GM23338 (cell line): ENCODE measurements around the gene RPL10L. TPM values are rescaled to one million over a fixed set of nuclear protein-coding genes. Genes with fewer than 3 reads are reported as not detected.

ENCODE experiments used
- ATAC-seq: fragments of 200-7000 bp; cut with Tn5 transposase; 3 replicates; pipeline ENCODE4 v1.9.1; 2020
- DNase-seq: peaks from one replicate; pipeline ENCODE4 v3.0.0-alpha.2; 2015; ENCODE audit warnings: low spot score
- H2AFZ ChIP-seq: fragments of 200-600 bp; sonication (generic); 2 replicates; pipeline ENCODE4 v1.8.0; 2016; ENCODE audit warnings: antibody characterized with exemption, mild to moderate bottlenecking, moderate library complexity
- H3F3A ChIP-seq: fragments of 200-600 bp; sonication (generic); replicated peaks from 2 replicates; pipeline ENCODE4 v1.8.0; 2017; ENCODE audit warnings: antibody characterized with exemption, mixed run types, low read depth
- H3K27ac ChIP-seq: fragments of 200-600 bp; sonication (generic); 2 replicates; pipeline ENCODE4 v1.6.1; 2016; ENCODE audit warnings: low read depth
- H3K27me3 ChIP-seq: fragments of 200-600 bp; sonication (generic); 2 replicates; pipeline ENCODE4 v1.8.0; 2016; ENCODE audit warnings: mild to moderate bottlenecking, mixed run types, moderate library complexity; ENCODE audit not compliant: insufficient read depth
- H3K36me3 ChIP-seq: fragments of 200-600 bp; sonication (generic); 2 replicates; pipeline ENCODE4 v1.8.0; 2016; ENCODE audit warnings: mild to moderate bottlenecking; ENCODE audit not compliant: insufficient read depth
- H3K4me1 ChIP-seq: fragments of 200-600 bp; sonication (generic); 2 replicates; pipeline ENCODE4 v1.8.0; 2016; ENCODE audit warnings: mild to moderate bottlenecking, moderate library complexity; ENCODE audit not compliant: insufficient read depth
- H3K4me2 ChIP-seq: fragments of 200-600 bp; sonication (generic); 2 replicates; pipeline ENCODE4 v1.7.1; 2017; ENCODE audit warnings: mixed run types
- H3K4me3 ChIP-seq: fragments of 200-600 bp; sonication (generic); 2 replicates; pipeline ENCODE4 v1.6.1; 2016; ENCODE audit warnings: mixed run types
- H3K79me2 ChIP-seq: fragments of 200-600 bp; sonication (generic); replicated peaks from 2 replicates; pipeline ENCODE4 v1.8.0; 2017; ENCODE audit warnings: mild to moderate bottlenecking; ENCODE audit not compliant: insufficient read depth
- H3K9me2 ChIP-seq: fragments of 200-600 bp; sonication (generic); 2 replicates; pipeline ENCODE4 v1.8.0; 2017; ENCODE audit not compliant: insufficient read depth
- H4K20me1 ChIP-seq: fragments of 200-600 bp; sonication (generic); replicated peaks from 2 replicates; pipeline ENCODE4 v1.8.0; 2017; ENCODE audit warnings: mild to moderate bottlenecking; ENCODE audit not compliant: insufficient read depth
- H3K27ac Mint-ChIP-seq: 2 replicates; pipeline ENCODE4 v1.8.0; 2020; ENCODE audit warnings: inconsistent platforms, mild to moderate bottlenecking, moderate library complexity, mixed read lengths
- H3K27me3 Mint-ChIP-seq: 3 replicates; pipeline ENCODE4 v1.8.0; 2022; ENCODE audit warnings: low read depth, mild to moderate bottlenecking, moderate library complexity, mixed read lengths, inconsistent platforms; ENCODE audit not compliant: insufficient read depth, poor library complexity
- H3K36me3 Mint-ChIP-seq: 3 replicates; pipeline ENCODE4 v1.8.0; 2021; ENCODE audit warnings: low read depth, mild to moderate bottlenecking, inconsistent platforms, moderate library complexity, mixed read lengths
- H3K4me1 Mint-ChIP-seq: 3 replicates; pipeline ENCODE4 v1.8.0; 2020; ENCODE audit warnings: mild to moderate bottlenecking, inconsistent platforms, mixed read lengths
- H3K4me3 Mint-ChIP-seq: 3 replicates; pipeline ENCODE4 v1.8.0; 2021; ENCODE audit warnings: moderate library complexity, mild to moderate bottlenecking, inconsistent platforms, mixed read lengths
- H3K9me3 Mint-ChIP-seq: 3 replicates; pipeline ENCODE4 v1.8.0; 2020; ENCODE audit warnings: moderate library complexity, mild to moderate bottlenecking, inconsistent platforms, mixed read lengths
- CREB1 ChIP-seq: fragments of 250-450 bp; sonication (Bioruptor Pico); IDR thresholded peaks from 2 replicates; pipeline ENCODE4 v1.5.0; 2020; ENCODE audit warnings: low read depth, mild to moderate bottlenecking, moderate library complexity
- CTCF ChIP-seq, 2 experiments: fragments of 200-600 bp in 1 of 2; sonication (generic) in 1 of 2; conservative IDR thresholded peaks; 2 replicates each; pipeline versions ENCODE4 v1.5.1 to v1.6.1; 2016 to 2017; ENCODE audit warnings: antibody characterized with exemption in 2 of 2, low read depth in 2 of 2, mild to moderate bottlenecking in 2 of 2, moderate library complexity in 1 of 2
- ETS1 ChIP-seq: IDR thresholded peaks from 2 replicates; pipeline ENCODE4 v1.6.1; 2016; ENCODE audit warnings: antibody characterized with exemption
- EZH2 ChIP-seq: fragments of 200-600 bp; sonication (generic); IDR thresholded peaks from one replicate; pipeline ENCODE4 v1.8.0; 2017; ENCODE audit warnings: antibody characterized with exemption, mild to moderate bottlenecking, low read depth; ENCODE audit not compliant: unreplicated experiment
- EZH2phosphoT487 ChIP-seq: fragments of 200-600 bp; sonication (generic); IDR thresholded peaks from one replicate; pipeline ENCODE4 v1.8.1; 2018; ENCODE audit warnings: antibody characterized with exemption; ENCODE audit not compliant: unreplicated experiment
- JUNB ChIP-seq: IDR thresholded peaks from one replicate; pipeline ENCODE4 v1.6.1; 2016; ENCODE audit warnings: antibody characterized with exemption; ENCODE audit not compliant: unreplicated experiment
- NANOG ChIP-seq: IDR thresholded peaks from 2 replicates; pipeline ENCODE4 v1.6.1; 2016; ENCODE audit warnings: antibody characterized with exemption, borderline replicate concordance
- REST ChIP-seq: IDR thresholded peaks from one replicate; pipeline ENCODE4 v1.6.1; 2018; ENCODE audit warnings: antibody characterized with exemption; ENCODE audit not compliant: unreplicated experiment
- STAT1 ChIP-seq: IDR thresholded peaks from one replicate; pipeline ENCODE4 v1.6.1; 2016; ENCODE audit warnings: antibody characterized with exemption; ENCODE audit not compliant: unreplicated experiment
- ZNF114 ChIP-seq: fragments of 250-450 bp; sonication (Bioruptor Pico); IDR thresholded peaks from 2 replicates; pipeline ENCODE4 v1.5.0; 2020; ENCODE audit warnings: mild to moderate bottlenecking, moderate library complexity
- ZNF331 ChIP-seq: fragments of 250-450 bp; sonication (Bioruptor Pico); IDR thresholded peaks from 2 replicates; pipeline ENCODE4 v1.5.0; 2020; ENCODE audit warnings: low read depth, mild to moderate bottlenecking, moderate library complexity
- polyA plus RNA-seq: library from polyadenylated mRNA; unstranded; fragments of >200 nt; fragmentation: Nextera tagmentation; extraction: Ambion mirVana; gene quantifications from 2 replicates; pipeline ENCODE4 v1.2.1, GENCODE V29; 2016
- total RNA-seq: library from RNA; depleted of rRNA; stranded (reverse); fragments of >200 nt; shearing (Covaris generic); gene quantifications from 2 replicates; pipeline ENCODE4 v1.2.3, GENCODE V29; 2014

RPL10L gene
- total and polyA plus RNA-seq, 2 experiments from 2014 or later = not detected

- TF ChIP-seq ETS1 = no peak
- TF ChIP-seq ZNF331 (CRISPR knock-in tag) = no peak
These were observed 1.6 kb upstream of the RPL10L start (continued) for GRCh38 chr14:46653031-46653755.

- H3K27me3 Mint-ChIP-seq = no peaks in the 10 kb centered on the region
- Histone ChIP-seq H2AFZ (no peak overlapping the region), H3F3A (no peaks in the 10 kb centered on the region), H3K4me2 (no peak overlapping the region), H3K79me2 (no peaks in the 10 kb centered on the region), H3K9me2 (peaks cover 4% of the 10 kb centered on the region; the same call in 1 of the 2 replicates), H3K4me3 (no peak overlapping the region), H3K27me3 (no peaks in the 10 kb centered on the region), H3K27ac (no peak overlapping the region), H3K36me3 (no peaks in the 10 kb centered on the region), H3K4me1 (no peaks in the 10 kb centered on the region), H4K20me1 (no peaks in the 10 kb centered on the region)
- H3K9me3 Mint-ChIP-seq = no peaks in the 10 kb centered on the region
- ATAC-seq (no peak), DNase-seq (no peak)
- TF ChIP-seq REST = no peak
- TF ChIP-seq ETS1 = no peak
- no peak for TF ChIP-seq ZNF331 (CRISPR knock-in tag)
- TF ChIP-seq CREB1 (CRISPR knock-in tag) = no peak
- TF ChIP-seq EZH2 = no peak
- TF ChIP-seq NANOG = no peak
- no peak for TF ChIP-seq JUNB
- no peak for TF ChIP-seq CTCF (conservative IDR thresholded peaks at IDR 0.05; ENCODE audit: low read depth in 2 of 2)
- TF ChIP-seq ZNF114 = no peak
- TF ChIP-seq EZH2phosphoT487 = no peak
- TF ChIP-seq STAT1 = no peak
- no peak overlapping the region for H3K27ac Mint-ChIP-seq
- H3K4me3 Mint-ChIP-seq = no peak overlapping the region
- no peaks in the 10 kb centered on the region for H3K36me3 Mint-ChIP-seq
- no peaks in the 10 kb centered on the region for H3K4me1 Mint-ChIP-seq
These were observed 4.8 kb downstream of the RPL10L start for GRCh38 chr14:46646796-46647195.
